SKM-1 treated with dmso at 0.1 percent for 144 hours (cell line): ENCODE results near the gene MRPL48.
A peak's percentile ranks its signal among the peaks of the same experiment; 100 is the strongest.
"Not testable (repeated sequence)": the region's sequence is repeated elsewhere in the genome, so short reads cannot be mapped to it uniquely, and the experiment has no call there.

ENCODE experiments used
- DNase-seq: peaks from one replicate; lab custom pipeline; 2025; ENCODE audit not compliant: unreplicated experiment; lab: John Stamatoyannopoulos, UW

The MRPL48 gene

GRCh38 chr11:73779084-73779902 is 8.4 kb upstream of the MRPL48 start:
- peak; percentile 97 for DNase-seq

DNA sequence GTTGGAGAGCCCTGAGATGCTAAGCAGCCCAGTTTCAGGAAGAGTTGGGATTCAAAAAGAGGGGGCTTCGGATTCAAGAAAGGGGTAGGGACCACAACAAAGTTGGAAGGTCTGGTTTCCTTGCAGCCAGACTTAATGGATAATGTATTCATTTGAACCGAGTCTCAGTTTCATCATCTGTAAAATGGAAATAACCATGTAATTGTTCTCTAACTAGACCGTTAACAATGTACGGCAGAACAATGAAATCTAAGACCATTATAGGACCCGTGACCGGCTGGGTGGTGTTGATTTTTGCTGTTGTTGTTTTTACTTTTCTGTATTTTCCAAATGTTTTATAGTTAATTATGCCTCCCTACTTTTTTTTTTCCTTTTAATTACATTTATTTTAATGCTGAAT is 6.4 kb upstream of the MRPL48 start:
- DNase-seq = no peak

DNA sequence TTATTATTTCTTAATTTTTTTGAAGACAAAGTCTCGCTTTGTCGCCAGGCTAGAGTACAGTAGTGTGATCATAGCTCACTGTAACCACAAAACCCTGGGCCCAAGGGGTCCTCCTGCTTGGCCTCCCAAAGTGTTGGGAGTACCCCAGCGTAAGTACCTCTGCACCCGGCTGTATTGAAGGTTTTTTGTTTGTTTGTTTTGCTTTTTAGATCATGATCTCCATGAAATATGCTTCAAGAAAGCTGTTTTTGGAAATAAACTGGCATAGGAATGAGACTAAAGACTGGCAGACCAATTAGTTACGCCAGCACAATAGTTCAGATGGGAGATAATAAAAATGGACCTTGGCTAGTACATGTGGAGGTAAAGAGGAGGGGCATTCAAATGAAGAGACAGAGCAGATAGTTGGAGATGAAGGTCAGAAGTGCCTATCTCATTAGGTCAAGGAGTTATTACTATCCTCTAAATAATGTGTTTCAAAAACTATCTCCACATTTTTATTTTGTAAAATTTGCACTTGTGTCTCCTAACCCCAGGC is 4.1 kb upstream of the MRPL48 start:
- DNase-seq = no peak

GRCh38 chr11:73784080-73784634 is 3.5 kb upstream of the MRPL48 start:
- no peak for DNase-seq

- no peak for DNase-seq
Measured at GRCh38 chr11:73784734-73785133, 2.9 kb upstream of the MRPL48 start.

DNA sequence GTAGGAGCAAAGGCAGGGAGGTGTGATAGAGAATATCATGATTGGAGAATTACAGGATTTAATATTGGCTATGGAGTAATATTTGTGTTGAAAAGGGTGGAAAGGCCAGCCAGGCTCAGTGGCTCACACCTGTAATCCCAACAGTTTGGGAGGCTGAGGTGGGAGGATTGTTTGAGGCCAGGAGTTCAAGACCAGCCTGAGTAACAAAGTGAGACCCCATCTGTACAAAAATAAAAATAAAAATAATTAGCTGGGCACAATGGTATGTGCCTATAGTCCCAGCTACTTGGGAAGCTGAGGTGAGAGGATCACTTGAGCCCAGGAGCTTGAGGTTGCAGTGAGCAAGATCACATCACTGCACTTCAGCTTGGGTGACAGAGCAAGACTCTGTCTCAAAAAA is 2.2 kb upstream of the MRPL48 start:
- DNase-seq = not testable (repeated sequence)

- DNase-seq = no peak
Measured at GRCh38 chr11:73787051-73787642, 527 bp upstream of the MRPL48 start.

GRCh38 chr11:73789279-73789670 is 1.6 kb downstream of the MRPL48 start:
- DNase-seq = no peak

GRCh38 chr11:73792584-73792983 is 4.9 kb downstream of the MRPL48 start:
- DNase-seq = no peak

DNA sequence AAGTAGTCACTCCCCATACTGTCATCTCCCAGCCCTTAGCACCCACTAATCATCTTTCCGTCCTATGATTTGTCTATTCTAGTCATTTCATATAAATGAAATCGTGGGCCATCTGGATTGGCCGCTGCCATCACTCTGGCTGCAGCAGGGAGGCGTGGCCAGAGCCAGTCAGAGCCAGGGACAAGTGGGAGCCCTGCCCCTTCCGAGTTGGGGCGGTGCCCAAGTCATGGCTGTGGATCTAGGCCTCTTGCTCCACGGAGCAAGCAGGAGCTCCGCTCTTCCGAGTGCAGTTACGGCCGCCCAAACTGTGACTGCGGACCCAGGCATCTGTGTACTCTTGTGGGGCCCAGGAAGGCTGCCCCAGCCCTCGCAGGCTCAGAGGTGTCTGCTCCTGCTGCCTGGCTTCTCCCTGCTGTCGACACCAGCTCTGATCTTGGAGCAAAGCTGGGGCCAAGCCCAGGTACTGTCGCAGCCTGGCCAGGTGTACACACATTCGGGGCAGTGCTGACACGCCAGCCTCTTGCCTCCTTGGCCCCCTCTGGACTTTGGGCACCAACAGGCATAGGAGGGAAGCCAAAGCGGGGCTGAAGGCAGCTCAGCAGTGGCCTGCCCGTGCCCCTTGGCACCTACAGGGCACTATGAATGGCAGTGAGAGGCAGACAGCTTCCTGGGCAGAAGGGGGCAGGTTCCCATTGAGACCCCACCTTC is 8.4 kb downstream of the MRPL48 start:
- DNase-seq = no peak

DNA sequence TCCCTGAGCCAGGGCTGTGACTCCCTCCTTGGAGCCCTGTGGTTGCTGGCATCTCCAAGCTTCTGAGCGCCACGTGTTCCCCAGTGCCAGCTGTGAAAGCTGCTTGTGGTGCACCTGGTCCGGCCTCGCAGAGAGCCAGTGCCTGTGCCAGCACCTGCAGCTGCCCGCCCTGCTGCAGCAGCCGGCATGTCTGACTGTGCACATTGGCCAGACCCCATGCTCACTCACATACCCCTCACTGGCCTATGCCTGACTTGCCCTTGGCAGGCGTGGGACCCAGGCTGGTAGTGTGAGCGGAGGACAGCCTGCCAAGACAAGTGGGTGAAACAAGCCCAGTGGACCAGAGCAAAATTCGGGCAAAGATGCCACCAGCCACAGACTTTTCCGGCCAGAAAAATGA is 9.8 kb downstream of the MRPL48 start:
- DNase-seq = no peak

GRCh38 chr11:73800276-73800806 is 12.7 kb downstream of the MRPL48 start:
- DNase-seq = no peak

DNA sequence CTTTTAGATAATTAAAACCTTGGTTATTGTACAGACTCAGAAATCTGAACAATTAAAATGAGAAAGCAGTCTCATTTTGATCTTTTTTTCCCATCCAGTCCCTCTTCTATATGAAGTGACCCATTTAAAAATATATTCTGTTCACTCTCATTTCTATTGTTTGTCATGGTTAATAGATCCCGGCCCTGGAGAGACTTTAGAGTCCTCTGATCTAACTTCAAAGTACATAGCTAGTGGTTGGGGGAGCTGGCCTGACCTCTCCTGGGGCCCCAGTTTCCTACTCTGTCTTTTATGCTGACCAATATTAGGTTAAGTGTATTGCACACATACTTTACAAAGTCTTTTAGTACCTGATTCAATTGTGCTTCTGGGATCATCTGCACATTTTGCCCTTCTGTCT is 13.5 kb downstream of the MRPL48 start:
- DNase-seq = no peak

GRCh38 chr11:73804712-73805111 is 17.0 kb downstream of the MRPL48 start:
- DNase-seq = no peak

- DNase-seq = no peak
Measured at GRCh38 chr11:73808052-73808451, 20.4 kb downstream of the MRPL48 start.

GRCh38 chr11:73810637-73811036 is 23.0 kb downstream of the MRPL48 start:
- DNase-seq = no peak

DNA sequence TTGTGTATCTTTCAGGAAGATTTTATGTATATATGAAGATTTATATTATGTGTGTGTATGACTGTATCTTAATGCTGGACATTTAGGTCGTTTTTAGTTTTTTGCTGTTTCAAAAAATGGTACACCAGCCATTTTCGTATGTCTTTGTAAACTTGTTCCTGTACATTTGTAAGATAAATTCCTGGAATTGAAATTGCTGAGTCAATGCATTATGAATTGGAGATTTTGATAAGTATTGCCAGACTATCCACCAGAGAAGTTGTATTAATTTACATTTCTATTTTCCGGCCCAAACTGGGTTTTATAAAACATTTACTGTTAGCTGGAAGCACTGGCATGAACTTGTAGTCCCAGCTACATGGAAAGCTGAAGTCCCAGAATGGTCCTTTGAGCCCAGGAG is 24.6 kb downstream of the MRPL48 start:
- DNase-seq = no peak

DNA sequence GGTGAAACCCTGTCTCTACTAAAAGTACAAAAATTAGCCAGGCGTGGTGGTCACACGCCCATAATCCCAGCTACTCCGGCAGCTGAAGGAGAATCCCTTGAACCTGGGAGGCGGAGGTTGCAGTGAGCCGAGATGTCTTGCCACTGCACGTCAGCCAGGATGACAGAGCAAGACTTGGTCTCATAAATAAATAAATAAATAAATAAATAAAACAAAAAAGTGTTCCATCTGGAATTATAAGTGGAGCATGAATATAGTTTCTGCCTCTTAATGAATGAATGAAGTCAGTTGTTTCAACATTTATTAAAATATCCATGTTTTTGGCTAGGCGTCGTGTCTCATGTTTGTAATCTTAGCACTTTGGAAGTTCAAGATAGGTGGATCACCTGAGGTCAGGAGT is 27.1 kb downstream of the MRPL48 start:
- DNase-seq = no peak

- DNase-seq = no peak
Measured at GRCh38 chr11:73818846-73819245, 31.2 kb downstream of the MRPL48 start.

DNA sequence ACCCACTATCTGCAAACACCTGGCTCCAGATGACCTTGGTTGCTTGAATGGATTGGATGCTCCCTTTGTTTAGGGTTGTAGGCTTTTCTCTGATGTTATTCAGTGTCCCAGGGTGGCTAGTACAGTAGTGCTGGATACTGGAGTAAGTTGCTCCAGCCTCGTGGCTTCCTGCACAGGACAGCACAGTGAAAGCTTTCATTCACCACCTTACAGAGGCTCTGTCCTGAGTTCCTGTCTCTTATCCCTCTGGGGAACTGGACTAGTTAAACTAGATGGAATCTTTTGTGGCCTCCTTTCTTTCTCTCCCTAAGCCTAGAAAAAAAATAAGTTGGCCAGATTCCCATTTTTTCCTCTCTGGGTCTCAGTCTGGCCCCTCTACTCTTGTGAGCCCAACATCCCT is 42.6 kb downstream of the MRPL48 start:
- no peak for DNase-seq

GRCh38 chr11:73833067-73833466 is 45.4 kb downstream of the MRPL48 start:
- DNase-seq = no peak
